ENCODE measurements around the gene KRT17.
"Not testable (repeated sequence)": the region's sequence is repeated elsewhere in the genome, so short reads cannot be mapped to it uniquely, and the experiment has no call there.

KRT17 gene

DNA sequence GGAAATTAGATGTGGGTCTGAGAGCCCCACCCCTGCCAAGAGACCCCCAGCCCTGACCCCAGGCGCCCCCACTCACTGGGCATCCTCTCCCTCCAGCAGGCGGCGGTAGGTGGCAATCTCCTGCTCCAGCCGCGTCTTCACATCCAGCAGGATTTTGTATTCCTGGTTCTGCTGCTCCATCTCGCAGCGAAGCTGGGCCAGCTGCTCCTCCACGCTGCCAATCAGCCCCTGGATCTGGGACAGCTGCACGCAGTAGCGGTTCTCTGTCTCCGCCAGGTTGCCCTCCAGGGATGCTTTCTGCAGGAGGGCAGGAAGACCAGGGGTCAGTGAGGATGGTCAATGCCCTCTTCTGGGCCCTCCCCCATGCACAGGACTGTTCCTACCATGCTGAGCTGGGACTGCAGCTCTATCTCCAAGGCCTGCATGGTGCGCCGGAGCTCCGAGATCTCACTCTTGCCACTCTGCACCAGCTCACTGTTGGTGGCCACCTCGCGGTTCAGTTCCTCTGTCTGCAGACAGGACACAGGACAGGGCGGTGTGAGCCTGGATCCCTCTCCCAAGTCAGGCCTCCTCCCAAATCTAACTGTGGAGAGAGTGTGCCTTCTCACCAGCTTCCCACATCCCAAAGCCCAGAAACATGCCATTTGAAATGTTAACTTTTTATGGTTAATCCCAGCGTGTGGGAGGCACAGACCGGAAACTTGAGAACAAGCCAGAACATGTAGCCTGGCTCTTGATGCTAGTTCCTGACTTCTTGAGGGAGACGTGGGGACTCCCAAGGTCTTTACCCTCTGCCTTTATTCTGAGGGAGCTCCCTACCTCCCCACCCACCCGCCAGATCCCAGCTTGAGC is 3.6 kb downstream of the KRT17 start:
- no peak for DNase-seq (ENCODE audit: low read depth)

DNA sequence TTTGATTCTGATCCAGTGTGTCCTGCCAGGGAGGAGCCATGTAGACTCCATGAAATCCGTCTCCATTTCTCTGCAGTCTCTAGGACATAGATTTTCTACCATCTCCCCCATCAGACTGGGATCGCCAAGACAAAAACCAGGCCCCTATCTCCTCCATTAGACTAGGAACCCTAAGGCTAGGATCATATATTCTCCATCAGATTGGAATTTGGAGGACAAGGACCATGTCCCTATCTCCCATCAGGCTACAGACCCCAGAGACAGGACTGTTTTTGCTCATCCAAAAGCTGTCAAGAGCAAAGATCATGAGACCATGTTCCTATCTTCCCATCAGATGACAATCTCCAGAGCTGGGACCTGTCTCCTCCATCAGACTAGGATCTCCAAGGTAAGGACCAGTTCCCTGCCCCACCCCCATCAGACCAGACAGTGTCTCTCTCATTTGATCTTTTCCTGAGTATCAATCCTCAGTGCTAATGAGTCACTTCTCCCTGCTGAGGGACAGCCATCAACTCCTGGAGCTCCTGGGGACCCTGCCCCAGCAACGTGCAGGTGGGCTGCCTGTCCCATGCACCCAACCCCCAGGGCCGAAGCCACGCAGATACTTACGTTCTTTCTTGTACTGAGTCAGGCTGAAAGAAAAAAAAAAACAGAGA is 4.3 kb downstream of the KRT17 start:
- DNase-seq (ENCODE audit: low read depth): not testable (repeated sequence)

DNA sequence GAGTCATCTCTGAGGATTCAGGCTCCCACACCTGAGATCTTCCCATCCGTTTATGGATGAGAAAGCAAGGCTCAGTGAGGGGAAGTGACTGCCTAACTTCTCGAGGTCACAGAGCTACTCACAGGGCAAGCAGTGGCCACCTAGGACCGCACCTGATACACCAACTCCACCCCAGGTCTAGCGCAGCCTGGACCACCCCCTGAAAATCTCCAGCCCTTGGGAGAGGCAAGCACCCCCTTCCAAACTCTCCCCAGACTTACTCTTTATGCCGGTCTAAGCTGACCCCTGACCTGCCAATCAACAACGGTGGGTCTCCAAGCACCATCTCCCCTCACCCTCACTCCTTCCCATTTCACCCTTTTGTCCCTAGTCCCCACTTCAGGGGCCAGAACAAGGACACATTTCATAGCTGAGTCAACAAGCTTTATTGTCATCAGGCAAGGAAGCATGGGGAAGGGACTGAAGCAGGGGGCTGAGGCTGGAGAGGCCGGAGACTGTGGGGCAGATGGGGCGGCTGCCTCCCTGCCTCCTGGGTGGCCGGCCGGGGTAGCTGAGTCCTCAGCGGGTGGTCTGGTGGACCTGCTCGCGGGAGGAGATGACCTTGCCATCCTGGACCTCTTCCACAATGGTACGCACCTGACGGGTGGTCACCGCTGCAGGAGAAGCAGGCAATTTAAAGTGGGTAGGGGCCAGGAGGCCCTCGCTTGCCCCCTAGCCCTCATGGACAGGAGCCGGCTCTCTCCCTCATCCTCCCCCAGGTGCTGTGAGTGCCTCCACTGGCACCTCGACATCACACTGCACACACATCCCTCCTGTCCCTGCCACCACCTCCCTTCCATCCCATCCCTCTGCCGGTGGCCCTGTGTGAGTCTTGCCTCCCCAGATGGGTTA is 5.1 kb downstream of the KRT17 start:
- no peak for DNase-seq (ENCODE audit: low read depth)

DNA sequence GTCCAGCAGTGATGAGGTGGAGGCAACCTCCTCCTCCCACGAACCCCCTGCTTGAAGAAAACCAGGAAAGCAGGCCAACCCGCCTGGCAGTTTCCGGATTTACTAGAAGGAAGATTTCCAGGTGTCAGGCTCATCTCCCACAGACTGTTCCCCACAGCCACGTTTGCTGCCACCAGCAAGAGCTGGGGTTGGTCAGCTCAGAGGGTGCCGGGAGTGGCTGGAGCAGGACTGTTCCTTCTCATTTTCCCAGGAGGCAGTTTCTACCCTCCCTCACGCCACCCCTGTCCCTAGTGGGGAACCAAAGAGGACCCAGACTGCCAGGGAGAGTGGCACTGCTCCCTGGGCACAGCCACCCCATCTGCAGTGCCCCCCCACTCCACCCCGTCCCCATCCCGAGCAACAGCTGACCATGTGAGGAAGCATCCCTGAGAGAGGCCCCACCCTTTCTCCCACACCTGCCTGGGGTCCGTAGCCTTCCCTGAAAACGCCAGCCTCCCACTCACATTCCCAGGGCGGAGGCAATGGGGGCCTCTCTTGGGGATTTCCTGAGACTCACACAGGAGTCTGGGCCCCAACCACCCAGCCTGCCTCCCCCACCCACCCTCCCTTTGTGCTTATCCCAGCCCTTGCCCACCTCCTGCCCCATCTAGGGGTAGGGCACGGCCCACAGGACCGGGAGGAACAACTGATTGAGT is 5.9 kb downstream of the KRT17 start:
- no peak for DNase-seq (ENCODE audit: low read depth)

DNA sequence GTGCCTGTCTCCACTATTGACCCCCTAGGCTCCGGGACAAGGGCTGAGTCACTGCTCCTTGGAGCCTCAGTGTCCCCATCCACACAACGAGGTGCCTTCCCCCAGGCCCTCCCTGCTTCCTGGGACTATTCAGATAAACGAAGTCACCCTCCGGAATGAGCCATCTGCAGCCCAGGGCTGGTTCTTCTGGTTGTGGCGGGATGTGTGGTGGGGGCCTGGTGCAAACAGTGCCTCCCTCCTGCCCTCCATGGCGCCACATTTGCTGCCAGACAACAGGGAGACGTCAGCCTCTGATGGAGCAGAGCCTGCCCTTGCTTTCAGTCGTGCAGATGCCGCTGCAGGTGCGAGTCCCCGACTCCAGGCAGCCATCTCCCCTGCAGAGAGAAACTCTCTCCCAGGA is 6.7 kb downstream of the KRT17 start:
- no peak for DNase-seq (ENCODE audit: low read depth)

DNA sequence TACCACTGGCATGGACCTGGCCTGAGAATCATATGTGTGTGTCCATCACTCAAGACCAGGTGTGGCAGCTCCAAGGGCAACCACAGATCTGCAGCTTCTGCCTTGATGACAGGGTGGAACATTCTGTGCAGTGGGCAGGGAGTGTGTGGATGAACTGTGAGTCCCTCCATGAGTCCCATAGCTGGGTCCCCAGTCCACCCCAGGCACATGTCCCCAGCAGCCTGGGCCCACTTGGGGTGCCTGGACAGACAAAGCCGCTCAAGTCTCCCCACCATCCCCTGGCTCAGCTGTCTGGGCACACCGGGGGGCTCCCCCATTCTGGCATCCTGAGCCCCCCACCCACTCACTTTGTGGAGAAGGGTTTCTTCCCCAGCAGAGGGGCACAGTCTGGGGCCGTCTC is 7.2 kb downstream of the KRT17 start:
- no peak for DNase-seq (ENCODE audit: low read depth)

DNA sequence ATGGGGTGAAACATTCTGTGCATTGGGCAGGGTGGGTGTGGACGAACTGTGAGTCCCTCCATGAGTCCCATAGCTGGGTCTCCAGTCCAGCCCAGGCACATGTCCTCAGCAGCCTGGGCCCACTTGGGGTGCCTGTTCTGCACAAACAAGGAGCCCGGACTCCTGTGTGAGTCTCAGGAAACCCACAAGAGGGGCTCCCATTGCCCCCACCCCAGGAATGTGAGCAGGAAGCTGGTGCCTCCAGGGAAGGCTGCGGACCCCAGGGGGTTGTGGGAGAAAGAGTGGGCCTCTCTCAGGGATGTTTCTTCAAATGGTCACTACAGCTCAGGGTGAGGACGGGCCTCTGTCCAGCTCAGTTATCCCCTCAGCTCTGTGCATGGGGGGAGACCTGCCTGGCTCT is 7.9 kb downstream of the KRT17 start:
- not testable (repeated sequence) for DNase-seq (ENCODE audit: low read depth)

DNA sequence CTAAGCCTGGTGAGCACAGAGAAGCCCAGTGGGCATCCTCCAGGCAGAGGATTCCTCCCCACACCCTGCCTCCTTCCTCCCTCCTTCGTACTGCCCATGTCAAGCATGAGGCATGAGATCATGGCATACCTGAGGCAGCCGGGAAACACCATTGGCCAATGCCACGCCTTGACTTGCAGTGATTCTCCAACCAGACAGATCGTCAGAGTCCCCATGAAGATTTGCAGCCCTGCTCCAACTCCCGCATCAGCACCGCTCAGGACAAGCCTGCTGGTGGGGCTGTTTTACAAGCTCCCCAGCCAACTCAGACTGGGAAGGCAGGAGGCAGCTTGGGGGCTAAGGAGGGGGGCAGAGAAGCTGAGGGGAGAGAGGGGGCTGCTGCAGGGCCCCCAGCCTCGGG is 8.9 kb downstream of the KRT17 start:
- no peak for DNase-seq (ENCODE audit: low read depth)

DNA sequence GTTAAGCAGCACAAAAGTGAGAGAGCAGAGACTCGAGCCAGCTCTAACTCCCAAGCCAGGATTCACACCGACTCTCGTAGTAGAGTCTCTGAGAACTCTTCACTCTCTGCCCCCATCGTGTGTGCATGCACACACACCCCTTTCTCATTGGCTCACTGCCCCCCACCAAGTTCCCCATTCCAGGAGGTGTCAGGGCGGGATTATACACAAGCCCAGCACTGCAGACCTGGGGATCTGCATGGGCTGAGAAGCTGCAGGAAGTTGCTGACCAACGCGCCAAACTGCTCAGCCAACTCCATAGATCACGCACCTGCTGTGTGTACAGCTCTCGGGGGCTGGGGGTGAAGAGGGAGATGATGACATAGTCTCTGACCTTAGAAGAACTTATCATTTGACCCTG is 9.6 kb downstream of the KRT17 start:
- DNase-seq (ENCODE audit: low read depth): not testable (repeated sequence)

DNA sequence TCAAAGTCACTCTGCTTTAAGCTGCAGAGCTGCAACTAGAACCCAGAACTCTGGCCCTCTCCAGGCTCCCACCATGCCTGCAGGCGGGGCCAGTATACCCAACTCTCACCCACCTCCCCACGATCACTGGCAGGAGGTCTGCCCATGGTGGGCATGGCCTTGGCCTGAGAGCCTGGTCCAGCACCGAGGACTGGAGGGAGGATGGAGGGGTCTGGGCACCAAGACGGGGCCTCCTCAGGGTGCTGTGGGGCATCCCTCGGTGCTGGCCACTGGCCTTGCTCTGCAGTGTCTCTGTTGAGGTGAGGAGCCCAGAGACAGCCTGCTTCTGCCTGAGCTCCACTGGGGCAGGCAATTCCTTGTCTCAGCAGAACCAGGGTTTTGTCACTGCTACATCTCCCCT is 10.3 kb downstream of the KRT17 start:
- DNase-seq (ENCODE audit: low read depth): no peak

DNA sequence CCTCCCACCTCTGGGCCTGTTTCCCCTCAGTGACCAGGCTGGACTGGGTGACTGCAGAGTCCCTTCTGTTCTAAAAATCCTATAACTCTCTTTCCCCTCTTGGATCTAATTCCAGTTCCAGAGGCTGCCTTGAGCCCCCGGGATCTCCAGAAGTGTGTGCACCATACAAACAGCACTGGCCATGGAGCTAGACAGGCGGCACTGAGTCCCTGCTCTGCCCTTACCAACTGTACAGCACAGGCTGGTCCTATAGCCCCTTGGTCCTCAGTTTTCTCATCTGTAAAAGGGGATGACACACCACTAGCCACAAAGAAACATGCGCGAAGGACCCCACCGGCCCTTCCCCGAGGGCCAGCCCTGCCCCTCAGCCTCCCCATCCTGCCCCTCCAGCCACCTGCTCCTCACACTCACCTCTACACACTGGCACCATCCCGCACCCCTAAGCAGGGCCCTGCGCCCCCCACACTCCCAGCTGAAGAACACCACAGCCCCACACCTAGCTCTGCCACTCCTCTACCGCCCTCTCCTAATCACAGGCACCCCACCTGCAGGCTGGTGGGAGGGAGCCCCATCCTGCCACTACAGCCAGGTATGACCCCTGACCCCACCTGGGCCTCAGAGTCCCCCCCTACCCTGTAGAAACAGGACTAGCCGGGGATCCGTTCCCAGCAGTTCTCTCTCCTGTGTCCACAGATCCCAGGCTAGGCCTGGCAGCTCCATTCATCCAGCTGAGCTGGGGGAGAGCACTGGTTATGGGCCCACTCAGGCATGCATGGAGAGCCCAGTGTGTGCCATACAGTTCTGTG is 10.9 kb downstream of the KRT17 start:
- DNase-seq (ENCODE audit: low read depth): no peak

DNA sequence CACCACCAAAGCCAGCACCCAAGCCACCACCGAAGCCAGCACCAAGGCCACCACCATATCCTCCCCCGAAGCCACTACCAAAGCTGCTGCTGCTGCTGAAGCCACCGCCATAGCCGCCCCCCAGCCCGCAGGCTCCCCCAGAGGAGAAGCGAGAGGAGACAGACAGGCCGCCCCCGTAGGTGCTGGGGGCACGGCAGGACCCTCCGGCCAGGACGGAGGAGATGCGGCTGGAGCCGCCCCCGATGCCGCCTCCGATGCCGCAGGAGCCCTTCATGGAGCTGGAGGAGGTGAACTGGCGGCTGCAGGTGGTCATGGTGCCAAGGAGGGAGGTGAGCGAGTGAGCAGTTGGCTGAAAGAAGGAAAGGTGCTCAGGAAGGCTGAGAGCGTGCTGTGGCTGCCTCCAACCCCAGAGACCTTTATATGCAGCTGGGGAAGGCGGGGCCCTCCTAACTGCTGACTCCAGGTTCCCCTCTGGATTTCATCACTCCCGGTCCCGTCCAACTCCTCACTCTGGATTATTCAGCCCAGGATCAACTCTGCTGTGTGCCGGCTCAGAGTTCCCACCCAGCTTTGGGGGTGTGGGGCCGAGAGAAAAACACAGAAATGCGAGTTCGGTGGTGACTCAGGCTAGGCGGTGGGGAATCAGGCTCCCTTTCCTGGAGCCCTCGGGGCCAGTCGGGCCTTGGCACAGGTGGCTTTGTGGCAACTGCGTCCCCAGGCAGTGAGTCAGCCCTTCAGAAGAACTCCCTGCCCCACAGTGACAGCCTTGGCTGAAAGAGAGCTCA is 11.8 kb downstream of the KRT17 start, which contains the start of gene KRT16:
Gene KRT16 (minus strand): TSS at position 392 of the 785 bp plus-strand sequence. CDS start 79 bp downstream, at position 313.
- not testable (repeated sequence) for DNase-seq (ENCODE audit: low read depth)

DNA sequence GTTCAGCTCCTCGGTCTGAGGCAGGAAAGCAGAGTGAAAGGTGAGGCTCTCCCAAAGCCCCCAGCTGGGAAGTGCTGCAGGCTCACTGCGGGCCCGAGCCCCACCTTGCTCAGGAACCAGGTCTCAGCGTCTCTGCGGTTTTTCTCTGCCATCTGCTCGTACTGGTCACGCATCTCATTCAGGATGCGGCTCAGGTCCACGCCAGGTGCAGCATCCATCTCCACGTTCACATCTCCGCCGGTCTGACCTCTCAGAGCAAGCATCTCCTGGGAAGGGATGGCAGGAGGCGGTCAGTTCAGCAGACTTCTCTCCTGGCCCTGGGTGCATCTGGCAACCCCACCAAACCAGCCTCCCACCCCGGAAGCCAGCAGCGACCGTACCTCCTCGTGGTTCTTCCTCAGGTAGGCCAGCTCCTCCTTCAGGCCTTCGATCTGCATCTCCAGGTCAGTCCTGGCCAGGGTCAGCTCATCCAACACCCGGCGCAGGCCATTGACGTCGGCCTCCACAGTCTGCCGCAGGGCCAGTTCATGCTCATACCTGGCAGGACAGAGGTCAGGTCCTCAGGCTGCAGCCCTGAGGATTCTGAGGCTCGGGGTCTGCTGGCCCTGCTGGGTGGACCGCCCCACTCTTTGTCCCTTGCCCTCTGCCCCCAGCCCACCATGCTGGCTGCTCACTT is 13.3 kb downstream of the KRT17 start:
- DNase-seq (ENCODE audit: low read depth): no peak

DNA sequence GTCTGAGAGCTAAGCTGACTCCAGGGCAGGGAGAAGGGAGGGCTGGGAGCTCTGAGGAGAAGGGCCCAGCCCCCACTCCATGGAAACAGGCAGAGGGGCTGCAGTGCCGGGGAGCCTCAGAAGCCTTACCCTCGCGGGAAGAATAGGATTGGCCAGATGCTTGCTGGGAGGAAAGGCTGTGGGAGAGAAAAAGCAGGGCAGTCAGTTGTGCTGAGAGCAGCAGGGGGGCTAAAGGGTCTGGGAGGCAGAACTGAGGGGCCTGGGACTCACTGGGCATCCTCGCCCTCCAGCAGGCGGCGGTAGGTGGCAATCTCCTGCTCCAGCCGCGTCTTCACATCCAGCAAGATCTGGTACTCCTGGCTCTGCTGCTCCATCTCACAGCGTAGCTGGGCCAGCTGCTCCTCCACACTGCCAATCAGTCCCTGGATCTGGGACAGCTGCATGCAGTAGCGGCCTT is 14.3 kb downstream of the KRT17 start:
- not testable (repeated sequence) for DNase-seq (ENCODE audit: low read depth)

DNA sequence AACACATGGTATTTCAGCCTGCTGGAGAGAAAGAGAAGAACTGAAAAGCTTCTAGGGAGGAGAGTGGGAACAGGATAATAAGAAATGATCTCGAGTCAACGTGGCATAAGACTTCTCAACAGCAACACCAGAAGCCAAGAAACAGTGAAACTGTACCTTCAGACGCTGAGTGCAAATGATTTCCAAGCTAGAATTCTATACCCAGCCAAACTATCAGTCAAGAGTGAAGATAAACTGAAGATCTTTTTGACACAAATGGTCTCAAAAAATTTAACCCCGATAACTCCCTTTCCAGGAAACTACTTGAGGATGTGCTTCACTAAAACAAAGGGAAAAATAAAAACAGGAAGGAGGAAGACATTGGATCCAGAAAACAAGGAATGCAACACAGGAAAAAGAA is 17.4 kb downstream of the KRT17 start:
- DNase-seq (ENCODE audit: low read depth): not testable (repeated sequence)

DNA sequence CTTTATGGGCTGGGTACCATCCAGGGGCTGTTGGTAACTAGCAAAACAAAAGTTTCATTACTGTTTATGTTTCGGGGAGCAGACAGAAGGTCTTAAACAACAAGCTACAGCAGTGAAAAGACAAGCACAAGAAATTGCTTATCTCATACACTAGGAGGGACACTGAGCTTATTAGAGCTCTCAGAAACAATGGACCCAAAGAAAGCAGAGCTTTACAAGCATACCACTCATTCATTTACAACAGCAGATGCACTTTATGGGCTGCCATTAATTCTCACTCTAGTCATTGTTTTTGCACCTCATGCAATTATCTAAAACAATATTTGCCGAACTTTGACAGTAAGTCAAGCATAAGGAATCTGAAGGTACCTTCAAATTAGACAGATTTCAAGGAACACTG is 21.9 kb downstream of the KRT17 start:
- no peak for DNase-seq (ENCODE audit: low read depth)

DNA sequence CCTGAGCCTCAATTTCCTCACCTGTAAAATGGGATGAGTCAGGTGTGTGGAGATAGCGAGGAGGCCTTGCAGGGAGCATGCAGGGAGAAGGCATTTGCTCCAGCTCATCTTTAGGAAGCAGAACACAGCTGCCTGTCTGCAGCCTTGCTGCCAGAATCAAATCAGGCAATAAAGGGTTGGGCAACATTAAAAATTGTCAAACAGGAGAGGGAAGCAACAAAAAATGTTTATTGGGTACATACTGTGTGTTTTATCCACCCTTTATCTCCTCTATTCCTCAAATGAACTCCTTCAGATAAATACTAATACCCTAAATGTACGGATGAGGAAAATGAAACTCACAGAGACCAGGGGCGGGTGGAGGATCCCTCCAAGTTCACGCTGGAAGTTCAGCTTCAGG is 24.1 kb downstream of the KRT17 start:
- no peak for DNase-seq (ENCODE audit: low read depth)

DNA sequence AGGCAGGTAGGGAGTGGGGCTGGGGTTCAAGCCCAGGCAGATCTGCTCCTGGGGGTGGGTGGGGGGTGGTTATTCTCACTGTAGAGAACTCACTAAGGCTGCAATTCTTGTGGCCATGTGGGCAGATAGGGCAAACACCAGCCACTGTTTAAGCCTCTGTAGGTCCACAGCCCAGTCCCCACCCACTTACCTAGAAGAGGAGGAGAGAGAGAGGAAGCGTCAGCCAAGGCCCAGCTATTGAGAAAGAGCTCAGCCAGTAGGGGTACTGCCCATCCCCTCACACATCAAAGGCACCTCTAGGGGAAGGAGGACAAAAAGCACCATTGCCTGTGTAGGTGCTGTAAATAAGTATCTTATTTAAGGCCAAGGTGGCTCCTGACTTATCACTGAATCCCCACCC is 24.7 kb downstream of the KRT17 start:
- no peak for DNase-seq (ENCODE audit: low read depth)

DNA sequence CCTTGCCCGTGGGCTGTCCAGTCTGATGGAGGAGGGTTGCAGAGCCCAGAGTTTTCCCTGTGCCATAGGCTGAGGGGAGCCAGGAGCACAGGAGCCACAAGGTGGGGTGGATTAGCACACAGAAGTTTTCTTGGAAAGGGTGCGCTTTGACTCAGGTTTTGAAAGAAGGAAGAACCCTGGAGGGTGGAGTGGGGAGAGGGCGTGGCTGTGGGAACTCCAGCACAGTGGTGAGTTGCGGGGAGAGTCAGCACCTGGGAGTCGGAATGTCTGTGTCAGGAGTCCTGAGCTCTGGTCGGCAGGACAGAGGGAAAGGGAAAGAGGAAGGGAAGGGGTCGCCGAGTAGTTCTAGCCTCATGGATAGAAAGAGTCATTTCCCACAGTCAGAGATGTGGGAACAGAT is 28.8 kb downstream of the KRT17 start:
- DNase-seq (ENCODE audit: low read depth): no peak

All from stimulated activated CD8-positive, alpha-beta memory T cell treated with anti-CD3 and anti-CD28 coated beads, Interleukin-12 subunit alpha, Interleukin-12 subunit beta, amount 100 ng/mL, for 4 hours (primary cell).